Motor neuron (in vitro differentiated cells): ENCODE measurements around the gene E2F1. TPM values are rescaled to one million over a fixed set of nuclear protein-coding genes. Genes with fewer than 3 reads are reported as not detected.
"Not testable (repeated sequence)": the region's sequence is repeated elsewhere in the genome, so short reads cannot be mapped to it uniquely, and the experiment has no call there.

Experiments
- ATAC-seq, 8 experiments: fragments of 200-7000 bp; cut with Tn5 transposase; replicated peaks in 6 of 8; 2 replicates each; pipeline ENCODE4 v1.8.0; 2021; ENCODE audit warnings: mild to moderate bottlenecking in 8 of 8, moderate library complexity in 8 of 8
- H3K27ac ChIP-seq, 2 donors: fragments of 250-450 bp; sonication (Bioruptor Pico); 2 replicates each; pipeline ENCODE4 v1.9.0; 2021; ENCODE audit warnings: antibody characterized with exemption in 2 of 2, mild to moderate bottlenecking in 2 of 2, moderate library complexity in 1 of 2
- H3K4me1 ChIP-seq, 2 donors: fragments of 250-450 bp; sonication (Bioruptor Pico); replicated peaks in 1 of 2; 2 replicates each; pipeline ENCODE4 v1.6.1; 2021; ENCODE audit warnings: antibody characterized with exemption in 2 of 2, mild to moderate bottlenecking in 2 of 2, moderate library complexity in 1 of 2
- H3K4me3 ChIP-seq, 5 donors: fragments of 250-450 bp; sonication (Bioruptor Pico); 2 replicates each; pipeline ENCODE4 v1.9.0; 2021; ENCODE audit warnings: antibody characterized with exemption in 5 of 5, mild to moderate bottlenecking in 5 of 5, moderate library complexity in 4 of 5
- WGBS, 10 experiments: fragments of 450-650 bp; shearing (Covaris generic); methylation state at CpG; one replicate each; pipeline ENCODE4 v1.0.0; 2022; 5-methylcytosine and 5-hydroxymethylcytosine counted together
- in situ Hi-C, 9 experiments: fragments of 400-800 bp; cut with MboI; loops; one replicate each; pipeline ENCODE4 v1.15.0; 2021; ENCODE audit warnings: low sequenced_read_pairs in 9 of 9, low pct_unique_long_range_greater_than_20kb in 2 of 9; ENCODE audit not compliant: unreplicated experiment in 9 of 9
- total RNA-seq, 8 experiments: library from RNA; unstranded; fragments of 300-600 nt; gene quantifications; 2 replicates each; pipeline versions ENCODE4 v1.2.3 to v1.2.4, GENCODE V29; 2022

E2F1 gene
- total RNA-seq, 8 experiments from 2014 or later, result 0.86 to 31.2 (median 2.2) TPM

DNA sequence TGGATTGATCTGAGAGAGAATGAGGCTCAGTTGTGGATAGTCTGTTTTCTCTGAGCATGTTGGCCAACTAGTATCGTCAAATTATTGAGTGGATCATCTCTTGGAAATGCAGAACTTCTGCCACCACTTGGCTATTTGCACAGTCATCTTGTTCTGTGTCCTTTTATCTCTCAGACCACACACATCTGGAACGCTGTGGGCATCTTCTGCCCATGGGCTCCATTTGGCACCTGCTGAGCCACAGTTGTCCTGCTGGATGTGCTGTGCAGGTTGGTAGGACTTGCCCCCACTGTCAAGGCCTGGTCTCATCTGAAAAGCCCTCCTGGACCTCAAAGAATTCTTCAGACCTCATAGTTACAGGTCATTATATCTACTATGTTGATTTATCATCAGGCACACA lies 40.8 kb downstream of the E2F1 start:
- no peak overlapping the region for H3K4me3 ChIP-seq
- peaks cover 7 to 12% of the 10 kb centered on the region in 2 donors for H3K4me1 ChIP-seq
- H3K27ac ChIP-seq, result no peak overlapping the region
- WGBS, 10 experiments, result 0 to 100% (median 73%) methylated on average over 1 to 2 of the region's 2 CpGs; no CpG with 5 or more reads in 4 of the 10 experiments
- in situ Hi-C loops, result loop anchor here in 1 of 9 experiments (10.0 kb wide), 1 partner anchor 191 kb away; no protein-coding TSS in a partner anchor
- no peak for ATAC-seq

DNA sequence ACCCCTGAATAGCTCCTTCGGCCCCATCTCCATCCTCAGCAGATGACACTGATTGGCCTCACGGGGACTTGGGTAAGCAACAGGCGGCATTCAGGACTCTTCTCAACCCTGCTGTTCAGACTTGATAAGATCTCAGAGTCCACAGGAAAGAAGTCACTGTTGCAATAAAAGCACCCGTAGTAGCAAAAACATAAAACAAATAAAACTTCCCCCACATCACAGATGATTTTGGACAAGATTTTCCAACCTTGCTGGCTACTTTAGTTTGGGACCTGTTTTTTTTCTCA lies 41.2 kb downstream of the E2F1 start:
- WGBS, 10 experiments, result 87 to 100% (median 95%) methylated on average over 1 to 4 of the region's 4 CpGs; no CpG with 5 or more reads in 6 of the 10 experiments
- Histone ChIP-seq H3K27ac (no peak overlapping the region), H3K4me3 (no peak overlapping the region), H3K4me1 (peaks cover 7 to 11% of the 10 kb centered on the region in 2 donors)
- in situ Hi-C loops, result loop anchor here in 1 of 9 experiments (10.0 kb wide), 1 partner anchor 190 kb away; no protein-coding TSS in a partner anchor
- ATAC-seq, result no peak

DNA sequence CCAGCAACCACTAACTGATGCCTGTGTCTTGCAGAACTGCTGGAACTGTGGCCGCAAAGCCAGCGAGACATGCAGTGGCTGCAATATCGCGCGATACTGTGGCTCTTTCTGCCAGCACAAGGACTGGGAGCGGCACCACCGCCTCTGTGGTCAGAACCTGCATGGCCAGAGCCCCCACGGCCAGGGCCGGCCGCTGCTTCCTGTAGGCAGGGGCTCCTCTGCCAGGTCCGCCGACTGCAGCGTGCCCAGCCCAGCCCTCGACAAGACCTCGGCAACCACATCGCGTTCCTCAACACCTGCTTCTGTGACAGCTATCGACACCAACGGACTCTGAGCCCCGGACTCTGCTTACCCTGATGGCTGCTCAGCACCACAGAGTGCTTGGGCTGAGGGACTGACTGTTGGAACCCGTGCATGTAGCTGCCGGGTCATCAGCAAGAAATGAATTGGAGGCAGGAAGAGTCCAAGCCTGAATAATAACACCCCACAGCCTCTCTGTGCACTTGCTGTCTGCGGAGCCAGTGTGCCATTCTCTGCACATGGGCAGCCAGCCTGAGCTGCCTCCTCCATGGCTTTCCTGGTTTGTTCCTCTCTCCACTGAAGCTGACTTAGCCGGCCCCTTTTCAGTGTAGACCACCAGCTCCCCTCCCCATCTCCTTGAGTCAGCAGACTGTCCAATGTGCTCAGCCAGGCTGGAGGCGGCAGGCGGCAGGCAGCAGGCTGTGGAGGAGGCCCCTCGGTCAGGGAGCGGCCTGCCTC lies 41.7 kb downstream of the E2F1 start:
- peaks cover 6% of the 10 kb centered on the region in 2 donors for H3K4me1 ChIP-seq
- H3K27ac ChIP-seq, result no peak overlapping the region
- WGBS, 10 experiments, result 70 to 98% (median 96%) methylated on average over 2 to 11 of the region's 28 CpGs; no CpG with 5 or more reads in 4 of the 10 experiments
- peak in 3 of 8 experiments; percentile 10 to 21 (median 14) for ATAC-seq
- H3K4me3 ChIP-seq, result no peak overlapping the region
- in situ Hi-C loops, result loop anchor here in 1 of 9 experiments (10.0 kb wide), 1 partner anchor 190 kb away; no protein-coding TSS in a partner anchor

DNA sequence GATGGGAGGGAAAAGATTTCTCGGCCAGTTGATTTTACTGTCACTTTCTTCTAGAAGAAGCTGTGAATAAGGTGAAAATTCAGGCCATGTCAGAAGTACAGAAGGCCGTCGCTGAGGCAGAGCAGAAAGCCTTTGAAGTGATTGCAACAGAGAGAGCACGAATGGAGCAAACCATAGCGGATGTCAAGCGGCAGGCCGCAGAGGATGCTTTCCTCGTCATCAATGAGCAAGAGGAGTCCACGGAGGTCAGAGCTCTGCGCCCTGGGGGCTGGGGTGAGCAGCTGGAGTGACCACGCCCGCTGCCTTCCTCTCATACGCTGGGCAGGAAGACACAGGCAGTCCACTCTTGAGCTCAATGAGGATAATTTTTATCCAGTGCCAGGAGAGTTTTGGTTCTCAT lies 45.9 kb downstream of the E2F1 start:
- ATAC-seq, result no peak
- no peak overlapping the region for H3K27ac ChIP-seq
- 75 to 100% (median 83%) methylated on average over 1 to 10 of the region's 13 CpGs; no CpG with 5 or more reads in 1 of the 10 experiments for WGBS, 10 experiments
- H3K4me1 ChIP-seq, result no peaks in the 10 kb centered on the region
- no peak overlapping the region for H3K4me3 ChIP-seq
- in situ Hi-C loops, result loop anchor here in 1 of 9 experiments (10.0 kb wide), 1 partner anchor 185 kb away; no protein-coding TSS in a partner anchor

DNA sequence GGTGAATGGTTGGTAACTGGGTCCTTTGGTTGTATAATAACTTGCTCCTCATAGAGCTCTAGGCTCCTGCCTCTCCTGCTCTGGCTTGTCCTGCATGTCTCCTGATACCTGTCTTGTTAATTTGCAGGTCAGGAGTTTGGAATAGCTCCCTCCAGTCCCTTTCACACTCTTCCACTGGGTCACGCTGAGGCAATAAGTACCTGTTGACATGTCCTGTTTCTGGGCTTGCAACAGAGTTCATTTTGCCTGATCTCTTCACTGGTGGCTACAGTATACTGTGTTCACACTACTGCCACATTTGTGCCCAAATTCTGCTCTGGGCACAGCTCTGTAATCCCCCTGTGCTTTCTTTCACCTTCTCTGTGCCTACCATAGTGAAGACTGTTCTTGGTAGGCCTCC lies 49.4 kb downstream of the E2F1 start:
- WGBS, 10 experiments, result 100% methylated on average over 1 of the region's 1 CpG; no CpG with 5 or more reads in 6 of the 10 experiments
- H3K27ac ChIP-seq, result no peak overlapping the region
- H3K4me1 ChIP-seq, result no peaks in the 10 kb centered on the region
- no peak overlapping the region for H3K4me3 ChIP-seq
- no peak for ATAC-seq
- in situ Hi-C loops, result no loop called here

DNA sequence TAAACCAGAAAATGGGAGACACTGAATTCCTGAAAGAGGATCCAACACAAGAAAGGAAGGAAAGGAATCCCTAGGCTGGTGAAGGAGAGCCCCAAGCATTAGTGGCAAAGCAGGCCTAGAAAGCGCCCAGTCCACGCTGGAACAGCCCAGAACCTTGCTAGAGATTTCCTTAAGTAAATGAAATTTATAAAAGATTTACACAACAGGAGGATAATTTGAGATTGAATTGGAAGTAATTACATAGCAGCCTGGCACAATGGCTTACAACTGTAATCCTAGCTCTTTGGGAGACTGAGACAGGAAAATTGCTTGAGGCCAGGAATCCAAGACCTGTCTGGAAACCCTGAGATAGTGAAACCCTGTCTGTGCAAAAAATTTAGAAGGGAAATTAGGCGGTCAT lies 50.8 kb downstream of the E2F1 start:
- Histone ChIP-seq H3K4me3 (no peak overlapping the region), H3K4me1 (no peaks in the 10 kb centered on the region), H3K27ac (no peak overlapping the region)
- WGBS, 10 experiments, result 80 to 100% (median 98%) methylated on average over 1 to 3 of the region's 3 CpGs; no CpG with 5 or more reads in 2 of the 10 experiments
- in situ Hi-C loops, result no loop called here
- no peak for ATAC-seq

DNA sequence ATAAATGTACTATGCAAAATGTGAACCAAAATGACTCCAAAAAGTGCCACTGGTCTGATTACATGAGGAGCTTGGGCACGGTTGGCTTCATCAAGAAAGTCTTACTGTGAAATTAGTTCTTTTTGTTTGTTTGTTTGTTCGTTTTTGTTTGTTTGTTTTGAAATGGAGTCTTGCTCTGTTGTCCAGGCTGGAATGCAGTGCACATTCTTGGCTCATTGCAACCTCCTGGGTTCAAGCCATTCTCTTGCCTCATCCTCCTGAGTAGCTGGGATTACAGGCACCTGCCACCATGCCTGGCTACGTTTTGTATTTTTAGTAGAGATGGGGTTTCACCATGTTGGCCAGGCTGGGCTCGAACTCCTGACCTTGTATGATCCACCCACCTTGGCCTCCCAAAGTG lies 54.3 kb downstream of the E2F1 start:
- H3K27ac ChIP-seq, H3K4me1 ChIP-seq, H3K4me3 ChIP-seq, ATAC-seq, in situ Hi-C loops: not testable (repeated sequence)
- 50 to 92% (median 80%) methylated on average over 1 to 4 of the region's 4 CpGs; no CpG with 5 or more reads in 3 of the 10 experiments for WGBS, 10 experiments

DNA sequence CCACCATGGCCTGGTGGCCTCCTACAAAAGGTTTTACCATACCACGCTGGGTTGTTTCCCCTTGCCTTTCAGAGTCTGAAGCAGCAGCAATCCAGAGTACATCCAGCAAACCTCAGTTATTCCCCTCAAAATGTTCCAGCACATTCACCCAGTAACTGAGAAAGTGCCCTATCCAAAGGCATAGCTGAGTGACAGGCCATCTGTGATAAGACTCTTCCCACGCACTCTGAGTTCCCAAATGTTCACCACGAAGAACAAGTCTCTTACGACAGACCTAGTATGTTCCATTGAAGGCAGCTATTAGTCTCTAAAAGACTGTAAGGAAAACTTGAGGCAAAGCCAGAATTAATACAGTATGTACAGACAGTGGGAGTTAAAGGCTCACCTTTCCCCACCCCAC lies 55.7 kb downstream of the E2F1 start:
- in situ Hi-C loops, result no loop called here
- 78 to 100% (median 100%) methylated on average over 1 to 3 of the region's 4 CpGs; no CpG with 5 or more reads in 4 of the 10 experiments for WGBS, 10 experiments
- H3K4me3 ChIP-seq, result no peak overlapping the region
- H3K27ac ChIP-seq, result no peak overlapping the region
- ATAC-seq, result no peak
- no peaks in the 10 kb centered on the region for H3K4me1 ChIP-seq

DNA sequence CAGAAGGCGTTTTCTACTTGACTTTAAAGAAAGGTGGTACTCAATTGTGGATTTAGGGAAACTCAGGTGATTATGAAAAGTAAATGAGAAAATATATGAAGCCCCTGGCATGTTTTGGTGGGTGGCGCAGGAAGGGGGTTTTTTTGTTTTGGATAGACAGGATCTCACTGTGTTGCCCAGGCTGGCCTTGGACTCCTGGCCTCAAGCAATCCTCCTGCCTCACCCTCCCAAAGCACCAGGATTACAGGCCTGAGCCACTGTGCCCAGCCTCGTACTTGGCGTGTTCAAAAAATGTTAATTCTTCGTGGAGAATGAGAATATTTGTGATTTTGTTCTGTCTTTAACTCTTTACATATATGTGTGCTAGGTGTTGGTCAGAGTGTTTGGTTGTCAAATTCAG lies 56.2 kb downstream of the E2F1 start:
- no peak overlapping the region for H3K4me3 ChIP-seq
- H3K27ac ChIP-seq, result no peak overlapping the region
- WGBS, 10 experiments, result 73 to 100% (median 87%) methylated on average over 1 to 5 of the region's 5 CpGs; no CpG with 5 or more reads in 3 of the 10 experiments
- H3K4me1 ChIP-seq, result no peaks in the 10 kb centered on the region
- ATAC-seq, result no peak
- in situ Hi-C loops, result no loop called here

DNA sequence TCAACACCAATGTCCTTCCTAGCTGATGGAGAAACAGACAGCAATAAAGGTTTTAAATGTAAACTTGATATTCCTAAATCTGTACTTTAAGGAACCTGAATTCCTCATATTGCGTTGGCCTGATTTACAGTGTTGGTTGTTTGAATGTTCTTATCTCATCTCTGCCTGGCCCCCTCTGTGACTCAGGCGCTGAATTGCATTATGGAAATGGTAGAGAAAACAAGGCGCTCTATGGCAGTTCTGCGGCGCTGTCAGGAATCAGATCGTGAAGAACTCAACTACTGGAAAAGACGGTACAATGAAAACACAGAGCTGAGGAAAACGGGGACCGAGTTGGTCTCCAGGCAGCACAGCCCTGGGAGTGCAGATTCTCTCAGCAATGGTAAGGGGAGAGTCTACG lies 56.7 kb downstream of the E2F1 start:
- H3K27ac ChIP-seq, result no peak overlapping the region
- ATAC-seq, result no peak
- WGBS, 10 experiments, result 84 to 100% (median 94%) methylated on average over 1 to 10 of the region's 10 CpGs
- no peak overlapping the region for H3K4me3 ChIP-seq
- in situ Hi-C loops, result no loop called here
- no peaks in the 10 kb centered on the region for H3K4me1 ChIP-seq

DNA sequence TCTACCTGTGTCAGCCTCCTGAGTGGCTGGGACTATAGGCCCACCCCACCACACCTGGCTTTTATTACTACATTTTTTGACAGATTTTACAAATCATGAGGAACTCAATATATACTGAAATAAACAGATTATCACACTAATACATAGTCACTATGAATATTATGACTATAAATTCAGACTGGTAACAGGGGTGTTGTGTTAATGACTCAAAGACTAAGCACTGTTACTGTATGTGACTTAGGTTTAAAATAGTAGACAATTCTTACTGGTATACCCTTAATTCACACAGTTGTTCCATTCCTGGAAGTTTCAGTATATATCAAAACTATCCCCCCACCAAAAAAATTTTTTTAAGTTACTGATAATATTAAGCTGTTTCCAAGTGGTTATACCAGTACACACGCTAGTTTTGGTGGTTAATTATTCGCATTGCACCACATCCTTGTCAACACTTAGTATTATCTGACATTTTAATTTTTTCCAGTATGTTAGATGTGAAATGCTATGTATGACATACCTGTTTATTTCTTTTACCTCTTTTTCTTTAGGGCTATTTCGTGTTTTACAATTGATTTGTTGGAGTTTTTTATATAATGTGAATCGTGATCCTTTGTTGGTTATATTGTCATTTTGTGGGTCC lies 58.5 kb downstream of the E2F1 start:
- H3K27ac ChIP-seq, result no peak overlapping the region
- in situ Hi-C loops, result no loop called here
- no peak overlapping the region for H3K4me3 ChIP-seq
- ATAC-seq, result no peak
- no peaks in the 10 kb centered on the region for H3K4me1 ChIP-seq
- 90 to 100% (median 94%) methylated on average over 1 to 4 of the region's 4 CpGs for WGBS, 10 experiments

DNA sequence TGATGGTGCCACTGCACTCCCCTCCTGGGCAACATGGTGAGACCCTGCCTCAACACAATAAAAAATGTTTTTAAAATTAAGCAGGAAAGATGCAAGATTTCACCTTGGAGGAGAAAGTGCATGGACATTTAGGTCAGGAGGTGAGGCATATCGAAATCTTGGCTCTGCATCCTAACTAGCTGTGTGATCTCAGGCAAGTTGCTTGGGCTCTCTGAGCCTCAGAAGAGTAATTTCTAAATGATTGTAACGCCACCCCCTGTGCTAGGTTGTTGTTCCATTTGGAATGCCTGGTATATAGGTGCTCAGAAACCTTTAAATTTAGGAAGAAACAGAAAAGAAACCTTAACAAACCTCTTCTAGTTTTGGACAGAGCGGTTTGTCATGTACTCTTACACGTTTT lies 60.0 kb downstream of the E2F1 start:
- 83 to 100% (median 94%) methylated on average over 1 to 4 of the region's 4 CpGs; no CpG with 5 or more reads in 2 of the 10 experiments for WGBS, 10 experiments
- no peak overlapping the region for H3K27ac ChIP-seq
- in situ Hi-C loops, result no loop called here
- no peak for ATAC-seq
- H3K4me1 ChIP-seq, result no peaks in the 10 kb centered on the region
- no peak overlapping the region for H3K4me3 ChIP-seq
